GM12878 (cell line): ENCODE data around the gene OSBPL5.

Experiments
- BRCA1 ChIP-seq: IDR thresholded peaks from 2 replicates; pipeline ENCODE4 v1.6.1; 2011; ENCODE audit warnings: low read depth, low read length, improper control_type of control experiment
- CHD1 ChIP-seq: IDR thresholded peaks from 2 replicates; pipeline ENCODE4 v1.6.1; 2012; ENCODE audit warnings: low read depth, low read length, improper control_type of control experiment
- TF ChIP-seq, protein P1 (sequence below): IDR thresholded peaks from 2 replicates; pipeline ENCODE4 v1.6.1; 2011; ENCODE audit warnings: low read depth, low read length, improper control_type of control experiment, borderline replicate concordance
- TF ChIP-seq, protein P2 (sequence below): IDR thresholded peaks from 2 replicates; pipeline ENCODE4 v1.6.1; 2012; ENCODE audit warnings: low read depth, low read length, improper control_type of control experiment

DNA sequence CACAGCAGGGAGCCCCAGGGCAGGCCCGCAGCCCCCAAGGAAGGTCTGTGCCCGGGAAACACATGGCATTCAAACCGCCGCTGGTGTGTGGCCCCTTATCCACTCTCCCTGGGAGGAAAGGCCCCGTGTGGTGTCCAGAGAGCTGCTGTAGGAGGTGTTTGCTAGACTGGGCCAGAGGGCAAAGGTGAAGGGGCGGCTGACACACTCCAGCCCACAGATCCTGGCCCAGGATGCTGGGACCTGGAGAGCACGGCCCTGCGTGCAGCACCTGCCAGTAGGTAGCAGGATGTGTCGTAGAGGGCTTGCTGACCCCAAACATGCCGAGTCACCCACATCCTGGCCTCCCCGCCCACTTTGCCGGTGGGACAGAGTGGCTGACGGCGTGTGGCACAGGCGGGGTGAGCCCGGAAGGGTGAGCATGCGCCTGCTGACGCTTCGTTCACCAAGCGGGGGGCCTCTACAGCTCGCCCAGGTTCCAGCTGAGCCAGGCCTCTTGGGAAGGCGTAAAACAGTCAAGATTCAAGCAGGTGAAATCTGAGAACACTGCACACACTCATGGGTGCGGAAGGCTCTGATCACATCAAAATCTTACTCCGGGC is 11.0 kb downstream of the OSBPL5 start:
- TF ChIP-seq, protein P1, sequence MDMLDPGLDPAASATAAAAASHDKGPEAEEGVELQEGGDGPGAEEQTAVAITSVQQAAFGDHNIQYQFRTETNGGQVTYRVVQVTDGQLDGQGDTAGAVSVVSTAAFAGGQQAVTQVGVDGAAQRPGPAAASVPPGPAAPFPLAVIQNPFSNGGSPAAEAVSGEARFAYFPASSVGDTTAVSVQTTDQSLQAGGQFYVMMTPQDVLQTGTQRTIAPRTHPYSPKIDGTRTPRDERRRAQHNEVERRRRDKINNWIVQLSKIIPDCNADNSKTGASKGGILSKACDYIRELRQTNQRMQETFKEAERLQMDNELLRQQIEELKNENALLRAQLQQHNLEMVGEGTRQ, result no peak
- TF ChIP-seq CHD1, result no peak
- TF ChIP-seq BRCA1, result no peak
- TF ChIP-seq, protein P2, sequence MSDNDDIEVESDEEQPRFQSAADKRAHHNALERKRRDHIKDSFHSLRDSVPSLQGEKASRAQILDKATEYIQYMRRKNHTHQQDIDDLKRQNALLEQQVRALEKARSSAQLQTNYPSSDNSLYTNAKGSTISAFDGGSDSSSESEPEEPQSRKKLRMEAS, result no peak
